HepG2 (cell line): Measurements from ENCODE around the gene PROC. TPM values are rescaled to one million over a fixed set of nuclear protein-coding genes. Genes with fewer than 3 reads are reported as not detected.

ENCODE experiments used
- ARNT2 ChIP-seq: sonication (generic); formaldehyde crosslinking; IDR thresholded peaks from 2 replicates; pipeline ENCODE4 v1.8.0; 2022; ENCODE audit warnings: mild to moderate bottlenecking, low read depth, missing genetic modification reagents, moderate library complexity
- ASH2L ChIP-seq: fragments of 300-600, 200-600 bp; sonication (generic); IDR thresholded peaks from 2 replicates; pipeline ENCODE4 v1.7.0; 2017; ENCODE audit warnings: low read depth, mild to moderate bottlenecking, moderate library complexity, mixed read lengths, low read length; ENCODE audit not compliant: insufficient read length
- FOXJ3 ChIP-seq: sonication (generic); formaldehyde crosslinking; IDR thresholded peaks from 2 replicates; pipeline ENCODE4 v1.4.0; 2020; ENCODE audit warnings: missing genetic modification reagents, mild to moderate bottlenecking, borderline replicate concordance
- GMEB2 ChIP-seq: IDR thresholded peaks from 2 replicates; pipeline ENCODE4 v1.6.1; 2016; ENCODE audit warnings: missing biosample characterization, missing genetic modification reagents, low read depth
- HNF1B ChIP-seq: sonication (generic); formaldehyde crosslinking; IDR thresholded peaks from 2 replicates; pipeline ENCODE4 v1.5.1; 2020; ENCODE audit warnings: mild to moderate bottlenecking, moderate library complexity, missing genetic modification reagents
- HNRNPL ChIP-seq: fragments of 200-400 bp; formaldehyde crosslinking; IDR thresholded peaks from 2 replicates; pipeline ENCODE4 v1.6.1; 2017; ENCODE audit warnings: mild to moderate bottlenecking, low read depth, low read length
- IRF2 ChIP-seq: IDR thresholded peaks from 2 replicates; pipeline ENCODE4 v1.6.1; 2018; ENCODE audit warnings: missing genetic modification reagents, missing compliant biosample characterization
- KLF11 ChIP-seq: IDR thresholded peaks from 2 replicates; pipeline ENCODE4 v1.6.1; 2016; ENCODE audit warnings: missing compliant biosample characterization
- MATR3 ChIP-seq: sonication (generic); formaldehyde crosslinking; IDR thresholded peaks from 2 replicates; pipeline ENCODE4 v1.4.0; 2020; ENCODE audit warnings: missing genetic modification reagents
- ONECUT2 ChIP-seq: sonication (generic); formaldehyde crosslinking; IDR thresholded peaks from 2 replicates; pipeline ENCODE4 v1.4.0; 2020; ENCODE audit warnings: missing genetic modification reagents
- REST ChIP-seq, 2 experiments: IDR thresholded peaks; 2 replicates each; pipeline ENCODE4 v1.6.1; 2011 to 2012; ENCODE audit warnings: low read length in 2 of 2, borderline replicate concordance in 1 of 2, low read depth in 1 of 2, mild to moderate bottlenecking in 1 of 2, moderate library complexity in 1 of 2
- SOX5 ChIP-seq: IDR thresholded peaks from 2 replicates; pipeline ENCODE4 v1.6.1; 2016; ENCODE audit warnings: borderline replicate concordance
- TFAP4 ChIP-seq: sonication (generic); IDR thresholded peaks from 2 replicates; pipeline ENCODE4 v1.6.1; 2016; ENCODE audit warnings: low read depth, borderline replicate concordance
- XRCC5 ChIP-seq: fragments of 200-400 bp; formaldehyde crosslinking; optimal IDR thresholded peaks from 2 replicates; pipeline ENCODE3; 2017; ENCODE audit warnings: mild to moderate bottlenecking, low read length
- ZIK1 ChIP-seq: sonication (generic); formaldehyde crosslinking; IDR thresholded peaks from 2 replicates; pipeline ENCODE4 v1.5.0; 2020; ENCODE audit warnings: mild to moderate bottlenecking, low read depth, missing genetic modification reagents, borderline replicate concordance
- ZMAT3 ChIP-seq: sonication (generic); formaldehyde crosslinking; conservative IDR thresholded peaks from 2 replicates; pipeline ENCODE4 v1.7.0; 2021; ENCODE audit warnings: missing genetic modification reagents
- ZMYM2 ChIP-seq: sonication (generic); formaldehyde crosslinking; IDR thresholded peaks from 2 replicates; pipeline ENCODE4 v1.8.0; 2022; ENCODE audit warnings: mild to moderate bottlenecking, missing genetic modification reagents
- ZNF282 ChIP-seq: fragments of 450-650 bp; IDR thresholded peaks from 2 replicates; pipeline ENCODE4 v1.6.1; 2018; ENCODE audit not compliant: partially characterized antibody
- ZNF343 ChIP-seq: sonication (generic); formaldehyde crosslinking; IDR thresholded peaks from 2 replicates; pipeline ENCODE4 v1.4.0; 2020; ENCODE audit warnings: mild to moderate bottlenecking, missing genetic modification reagents
- ZNF615 ChIP-seq: sonication (generic); formaldehyde crosslinking; IDR thresholded peaks from 2 replicates; pipeline ENCODE4 v1.5.0; 2020; ENCODE audit warnings: mild to moderate bottlenecking, missing genetic modification reagents, borderline replicate concordance
- ZNF652 ChIP-seq: IDR thresholded peaks from 2 replicates; pipeline ENCODE4 v1.6.1; 2016; ENCODE audit warnings: low read depth, borderline replicate concordance
- ZNF660 ChIP-seq: sonication (generic); formaldehyde crosslinking; IDR thresholded peaks from 2 replicates; pipeline ENCODE4 v1.5.1; 2020; ENCODE audit warnings: mild to moderate bottlenecking, low read depth, missing genetic modification reagents, borderline replicate concordance
- polyA plus RNA-seq, 8 experiments: library from polyadenylated mRNA; depleted of rRNA in 3 of 8; stranded (reverse) in 7 of 8; unstranded in 1 of 8; fragments of >200 nt; fragmentation: Illumina TruSeq in 4 of 8; extraction: Trizol in 4 of 8; gene quantifications; 2 replicates each; pipeline versions ENCODE4 v1.2.1 to v1.2.3, GENCODE V29; 2011 to 2016; ENCODE audit warnings: low read depth in 4 of 8, missing spikeins in 1 of 8, mixed read lengths in 1 of 8; ENCODE audit not compliant: insufficient read depth in 1 of 8
- total RNA-seq, 5 experiments: library from RNA; depleted of rRNA; stranded (reverse); fragments of >200 nt; fragmentation: Illumina TruSeq; extraction: Trizol; gene quantifications; 2 replicates each; pipeline ENCODE4 v1.2.3, GENCODE V29; 2016; ENCODE audit warnings: low read depth in 1 of 5

The PROC gene
- total and polyA plus RNA-seq, 2 of the 13 experiments (the other 11 are each of a cell fraction or from before 2014, with no cell fraction given), result 134 to 185 TPM

GRCh38 chr2:127408004-127408806 is 10.0 kb upstream of the PROC start (continued):
- peak; percentile 63; the same call in 1 of the 2 replicates for TF ChIP-seq ARNT2 (CRISPR knock-in tag)
- TF ChIP-seq XRCC5, result no peak
- peak; percentile 84 for TF ChIP-seq HNRNPL
- TF ChIP-seq SOX5 (CRISPR knock-in tag), result no peak
- TF ChIP-seq REST (IDR thresholded peaks at IDR 0.05; ENCODE audit: borderline replicate concordance in 1 of 2, low read depth in 1 of 2, low read length in 2 of 2), result no peak
- TF ChIP-seq MATR3, result no peak
- peak; percentile 70 for TF ChIP-seq ASH2L
- TF ChIP-seq HNF1B (CRISPR knock-in tag), result no peak; the same call in 1 of the 2 replicates
- TF ChIP-seq ZNF652 (CRISPR knock-in tag), result no peak
- no peak for TF ChIP-seq FOXJ3 (CRISPR knock-in tag)
- TF ChIP-seq ZNF282, result no peak
- no peak for TF ChIP-seq ZNF660
- TF ChIP-seq GMEB2, result peak; percentile 48; the same call in 1 of the 2 replicates
- peak; percentile 66 for TF ChIP-seq IRF2
- peak; percentile 87; the same call in 1 of the 2 replicates for TF ChIP-seq ZNF343 (CRISPR knock-in tag)
- TF ChIP-seq KLF11 (CRISPR knock-in tag), result no peak
- TF ChIP-seq ZMYM2, result no peak
- TF ChIP-seq ZMAT3, result no peak; the same call in 1 of the 2 replicates
- TF ChIP-seq ONECUT2, result no peak
- no peak for TF ChIP-seq ZNF615
- TF ChIP-seq TFAP4, result peak; percentile 66; the same call in 1 of the 2 replicates
- no peak for TF ChIP-seq ZIK1 (CRISPR knock-in tag)
